ENCODE data around the gene GPATCH1. TPM values are rescaled to one million over a fixed set of nuclear protein-coding genes. Genes with fewer than 3 reads are reported as not detected.

Gene GPATCH1
- total and polyA plus RNA-seq, 2 of the 13 experiments (the other 11 are each of a cell fraction or from before 2014, with no cell fraction given), result 6.8 to 6.9 TPM

DNA sequence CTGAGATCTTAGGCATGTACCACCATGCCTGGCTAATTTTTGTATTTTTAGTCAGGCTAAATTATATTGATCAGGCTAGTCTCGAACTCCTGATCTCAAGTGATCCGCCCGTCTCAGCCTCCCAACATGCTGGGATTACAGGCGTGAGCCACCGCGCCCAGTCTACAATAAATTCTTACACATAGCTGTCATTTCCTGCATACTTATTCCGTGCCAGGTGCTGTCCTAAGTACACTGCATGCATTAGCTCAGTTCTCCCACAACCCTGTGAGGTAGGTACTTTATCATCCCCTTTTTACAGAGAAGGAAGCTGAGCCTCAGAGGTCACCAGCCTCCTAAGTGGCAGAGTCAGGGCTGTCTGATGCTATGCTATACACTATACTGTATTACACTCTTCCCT is 9.1 kb upstream of the GPATCH1 start:
- ChIA-PET CTCF (ENCODE audit: low intra/inter-chr PET ratio, low total read pairs) (no interaction called here), POLR2A (interaction anchor here (1.2 kb wide), 1 partner anchor 31 kb away, joined by 4 read pairs; no protein-coding TSS in a partner anchor)
- H3K4me1 ChIP-seq (ENCODE audit: insufficient read depth, low read length), result peaks cover 11% of the 10 kb centered on the region
- no TSS peak for BruUV-seq (replicated peaks)
- no peak overlapping the region for H3K9ac ChIP-seq (ENCODE audit: insufficient read depth, low read depth, low read length)
- no peak for DNase-seq (ENCODE audit: low spot score)
- WGBS (ENCODE audit: low lambda C conversion rate), result 49% methylated on average over 7 of the region's 7 CpGs
- intact Hi-C loops (cut with micrococcal nuclease; ENCODE audit: unreplicated experiment), result no loop called here
- no peak overlapping the region for H2AFZ ChIP-seq (ENCODE audit: low read length)
- H4K20me1 ChIP-seq (ENCODE audit: insufficient read depth, low read length), result no peaks in the 10 kb centered on the region
- H3K9me3 ChIP-seq (ENCODE audit: low read length), result no peaks in the 10 kb centered on the region
- no peak for ATAC-seq
- H3K27ac ChIP-seq (ENCODE audit: extremely low read length, insufficient read depth, low read length), result no peak overlapping the region
- H3K4me2 ChIP-seq (ENCODE audit: low read depth, low read length), result no peak overlapping the region
- in situ Hi-C loops (cut with HindIII; ENCODE audit: extremely low pct_ligation_motif_present, low pct_unique_long_range_greater_than_20kb), result no loop called here
- no peaks in the 10 kb centered on the region for H3K27me3 ChIP-seq (ENCODE audit: control insufficient read depth in 1 of 2, insufficient read depth in 2 of 2, low read length in 2 of 2)
- no peak for FAIRE-seq
- TF ChIP-seq NCOA1 (CRISPR knock-in tag; IDR thresholded peaks at IDR 0.05) (no peak), MEF2D (CRISPR knock-in tag; IDR thresholded peaks at IDR 0.05) (no peak), KDM6A (CRISPR knock-in tag; IDR thresholded peaks at IDR 0.05; ENCODE audit: low read depth) (no peak), BRCA1 (CRISPR knock-in tag; IDR thresholded peaks at IDR 0.05) (no peak)
- TF ChIP-seq, protein P1, sequence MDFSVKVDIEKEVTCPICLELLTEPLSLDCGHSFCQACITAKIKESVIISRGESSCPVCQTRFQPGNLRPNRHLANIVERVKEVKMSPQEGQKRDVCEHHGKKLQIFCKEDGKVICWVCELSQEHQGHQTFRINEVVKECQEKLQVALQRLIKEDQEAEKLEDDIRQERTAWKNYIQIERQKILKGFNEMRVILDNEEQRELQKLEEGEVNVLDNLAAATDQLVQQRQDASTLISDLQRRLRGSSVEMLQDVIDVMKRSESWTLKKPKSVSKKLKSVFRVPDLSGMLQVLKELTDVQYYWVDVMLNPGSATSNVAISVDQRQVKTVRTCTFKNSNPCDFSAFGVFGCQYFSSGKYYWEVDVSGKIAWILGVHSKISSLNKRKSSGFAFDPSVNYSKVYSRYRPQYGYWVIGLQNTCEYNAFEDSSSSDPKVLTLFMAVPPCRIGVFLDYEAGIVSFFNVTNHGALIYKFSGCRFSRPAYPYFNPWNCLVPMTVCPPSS (IDR thresholded peaks at IDR 0.05), result no peak
- TF ChIP-seq, protein P2, sequence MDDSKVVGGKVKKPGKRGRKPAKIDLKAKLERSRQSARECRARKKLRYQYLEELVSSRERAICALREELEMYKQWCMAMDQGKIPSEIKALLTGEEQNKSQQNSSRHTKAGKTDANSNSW (CRISPR knock-in tag; IDR thresholded peaks at IDR 0.05; ENCODE audit: borderline replicate concordance), result no peak
- no peaks in the 10 kb centered on the region for H3K79me2 ChIP-seq (ENCODE audit: insufficient read depth, low read length)
- no peaks in the 10 kb centered on the region for H3K36me3 ChIP-seq (replicated peaks in 1 of 2; ENCODE audit: control insufficient read depth in 1 of 2, insufficient read depth in 2 of 2, low read length in 2 of 2)
- H3K4me3 ChIP-seq (replicated peaks in 1 of 3; ENCODE audit: insufficient read depth in 1 of 3, low read depth in 2 of 3, low read length in 3 of 3), result no peak overlapping the region

DNA sequence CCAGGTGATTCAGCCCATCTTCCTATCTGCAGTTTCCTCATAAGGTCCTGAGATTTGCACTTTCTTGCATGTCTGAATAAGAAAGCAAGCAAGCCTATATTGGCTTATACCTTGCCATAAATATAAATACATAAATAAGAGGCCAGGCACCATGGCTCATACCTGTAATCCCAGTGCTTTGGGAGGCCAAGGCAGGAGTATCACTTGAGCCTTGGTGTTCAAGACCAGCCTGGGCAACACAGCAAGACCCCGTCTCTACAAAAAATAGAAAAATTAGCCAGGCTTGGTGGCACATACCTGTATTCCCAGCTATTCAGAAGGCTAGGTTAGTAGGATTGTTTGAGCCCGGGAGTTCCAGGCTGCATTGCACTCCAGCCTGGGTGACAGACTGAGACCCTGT is 5.5 kb upstream of the GPATCH1 start:
- FAIRE-seq (no peak), ATAC-seq (no peak), DNase-seq (ENCODE audit: low spot score) (no peak)
- ChIA-PET POLR2A (no interaction called here), CTCF (ENCODE audit: low intra/inter-chr PET ratio, low total read pairs) (no interaction called here)
- H3K27me3 ChIP-seq (ENCODE audit: control insufficient read depth in 1 of 2, insufficient read depth in 2 of 2, low read length in 2 of 2), result no peaks in the 10 kb centered on the region
- no TSS peak for BruUV-seq (replicated peaks)
- H3K4me3 ChIP-seq (replicated peaks in 1 of 3; ENCODE audit: insufficient read depth in 1 of 3, low read depth in 2 of 3, low read length in 3 of 3), result no peak overlapping the region
- H3K27ac ChIP-seq (ENCODE audit: extremely low read length, insufficient read depth, low read length), result no peak overlapping the region
- H3K4me2 ChIP-seq (ENCODE audit: low read depth, low read length), result no peak overlapping the region
- in situ Hi-C loops (cut with HindIII; ENCODE audit: extremely low pct_ligation_motif_present, low pct_unique_long_range_greater_than_20kb) (no loop called here), intact Hi-C loops (cut with micrococcal nuclease; ENCODE audit: unreplicated experiment) (no loop called here)
- no peak overlapping the region for H3K9ac ChIP-seq (ENCODE audit: insufficient read depth, low read depth, low read length)
- H3K79me2 ChIP-seq (ENCODE audit: insufficient read depth, low read length), result no peaks in the 10 kb centered on the region
- H3K9me3 ChIP-seq (ENCODE audit: low read length), result no peaks in the 10 kb centered on the region
- no peaks in the 10 kb centered on the region for H4K20me1 ChIP-seq (ENCODE audit: insufficient read depth, low read length)
- TF ChIP-seq ZNF121 (CRISPR knock-in tag; IDR thresholded peaks at IDR 0.05), result peak; percentile 58
- TF ChIP-seq, protein P3, sequence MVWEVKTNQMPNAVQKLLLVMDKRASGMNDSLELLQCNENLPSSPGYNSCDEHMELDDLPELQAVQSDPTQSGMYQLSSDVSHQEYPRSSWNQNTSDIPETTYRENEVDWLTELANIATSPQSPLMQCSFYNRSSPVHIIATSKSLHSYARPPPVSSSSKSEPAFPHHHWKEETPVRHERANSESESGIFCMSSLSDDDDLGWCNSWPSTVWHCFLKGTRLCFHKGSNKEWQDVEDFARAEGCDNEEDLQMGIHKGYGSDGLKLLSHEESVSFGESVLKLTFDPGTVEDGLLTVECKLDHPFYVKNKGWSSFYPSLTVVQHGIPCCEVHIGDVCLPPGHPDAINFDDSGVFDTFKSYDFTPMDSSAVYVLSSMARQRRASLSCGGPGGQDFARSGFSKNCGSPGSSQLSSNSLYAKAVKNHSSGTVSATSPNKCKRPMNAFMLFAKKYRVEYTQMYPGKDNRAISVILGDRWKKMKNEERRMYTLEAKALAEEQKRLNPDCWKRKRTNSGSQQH (CRISPR knock-in tag; IDR thresholded peaks at IDR 0.05; ENCODE audit: low read depth), result no peak
- 20% methylated on average over 2 of the region's 2 CpGs for WGBS (ENCODE audit: low lambda C conversion rate)
- peaks cover 21% of the 10 kb centered on the region for H3K4me1 ChIP-seq (ENCODE audit: insufficient read depth, low read length)
- H2AFZ ChIP-seq (ENCODE audit: low read length), result no peak overlapping the region
- H3K36me3 ChIP-seq (replicated peaks in 1 of 2; ENCODE audit: control insufficient read depth in 1 of 2, insufficient read depth in 2 of 2, low read length in 2 of 2), result no peaks in the 10 kb centered on the region
